ENCODE measurements around the gene GFRAL. TPM values are rescaled to one million over a fixed set of nuclear protein-coding genes. Genes with fewer than 3 reads are reported as not detected.

Gene GFRAL
- polyA plus RNA-seq, 4 donors, result not detected

DNA sequence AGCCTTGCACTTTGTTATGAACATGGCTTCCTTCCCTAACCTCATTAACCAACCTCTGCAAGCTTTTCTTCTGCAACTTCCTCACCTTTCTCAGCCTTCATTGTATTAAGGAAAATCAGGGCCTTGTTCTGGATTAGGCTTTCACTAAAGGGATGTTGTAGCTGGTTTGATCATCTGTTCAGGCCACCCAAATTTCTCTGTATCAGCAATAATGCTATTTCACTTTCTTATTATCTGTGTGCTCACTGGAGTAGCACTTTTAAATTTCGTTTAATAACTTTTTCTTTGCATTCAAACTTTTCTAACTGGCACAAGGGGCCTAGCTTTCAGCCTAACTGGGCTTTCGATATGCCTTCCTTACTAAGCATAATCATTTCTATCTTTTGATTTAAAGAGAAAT lies 96.7 kb downstream of the GFRAL start:
- no peak for DNase-seq (ENCODE audit: low read depth in 4 of 4, low spot score in 3 of 4)

DNA sequence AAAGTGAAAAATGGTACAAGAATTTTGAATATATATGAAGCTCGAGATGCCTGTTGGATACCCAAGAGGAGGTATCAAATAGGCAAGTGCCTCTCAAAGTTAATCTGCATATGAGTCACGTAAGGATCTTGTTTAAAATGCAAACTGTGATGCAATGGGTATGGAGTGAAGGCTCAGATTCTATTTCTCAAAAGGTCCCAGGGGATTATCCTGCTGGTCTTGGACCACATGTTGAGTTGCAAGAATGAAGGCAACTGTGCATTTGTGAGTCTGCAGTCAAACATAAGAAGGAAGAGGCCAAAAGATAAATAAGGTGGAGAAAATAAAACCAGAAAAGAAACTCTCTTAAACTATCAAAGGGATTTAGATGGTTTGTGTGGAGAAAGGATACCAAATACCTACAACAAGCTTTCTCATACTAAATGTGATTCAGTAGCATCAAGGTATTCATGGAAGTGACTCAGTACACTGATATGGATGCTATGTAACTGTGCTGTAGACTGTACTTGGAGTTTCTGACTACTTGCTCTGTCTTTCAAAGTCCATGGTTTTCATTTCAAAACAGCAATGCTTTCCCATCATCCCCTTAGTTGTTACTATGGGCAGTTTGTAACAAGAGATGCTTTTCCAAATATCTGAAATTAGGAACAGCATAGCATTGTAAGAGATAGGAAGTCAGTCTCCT lies 106.3 kb downstream of the GFRAL start:
- no peak for DNase-seq (ENCODE audit: low read depth in 4 of 4, low spot score in 3 of 4)

DNA sequence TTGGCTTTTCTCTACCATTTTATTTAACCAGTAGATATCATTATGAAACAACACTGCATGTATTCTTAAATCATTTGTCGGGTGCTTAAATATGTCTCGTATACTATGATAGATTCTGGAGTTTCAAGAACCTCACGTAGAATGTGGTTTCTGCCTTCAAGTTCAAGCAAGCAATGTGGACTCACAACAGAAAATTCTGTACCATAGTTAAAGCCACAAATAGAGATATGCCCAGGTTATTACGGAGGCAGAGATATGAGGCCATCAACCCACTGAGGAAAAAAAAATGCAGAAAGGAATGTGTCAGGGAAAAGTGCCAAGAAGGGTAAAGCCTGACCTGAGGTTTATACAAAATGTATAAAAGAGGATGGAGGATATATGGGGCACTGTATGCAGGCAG lies 109.9 kb downstream of the GFRAL start:
- no peak for DNase-seq (ENCODE audit: low read depth in 4 of 4, low spot score in 3 of 4)

DNA sequence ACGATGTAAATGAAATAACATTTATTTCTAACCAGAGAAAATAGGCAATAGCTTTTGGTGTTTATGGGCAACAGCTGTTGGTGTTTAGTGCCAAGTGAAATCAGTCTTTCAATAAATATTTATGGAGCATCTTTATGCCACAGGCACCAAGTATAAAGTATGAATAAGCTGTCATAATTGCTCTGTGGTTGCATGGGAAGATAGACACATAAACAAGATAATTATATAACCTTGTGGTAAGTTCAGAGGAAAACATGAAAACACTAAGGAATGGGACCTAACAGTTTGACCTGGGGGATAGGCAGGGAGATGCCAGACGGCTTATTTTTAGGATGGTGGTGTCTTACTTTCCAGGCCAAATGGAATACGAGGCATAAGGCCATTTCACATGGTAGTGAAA lies 110.9 kb downstream of the GFRAL start:
- DNase-seq (ENCODE audit: low read depth in 4 of 4, low spot score in 3 of 4), result no peak

DNA sequence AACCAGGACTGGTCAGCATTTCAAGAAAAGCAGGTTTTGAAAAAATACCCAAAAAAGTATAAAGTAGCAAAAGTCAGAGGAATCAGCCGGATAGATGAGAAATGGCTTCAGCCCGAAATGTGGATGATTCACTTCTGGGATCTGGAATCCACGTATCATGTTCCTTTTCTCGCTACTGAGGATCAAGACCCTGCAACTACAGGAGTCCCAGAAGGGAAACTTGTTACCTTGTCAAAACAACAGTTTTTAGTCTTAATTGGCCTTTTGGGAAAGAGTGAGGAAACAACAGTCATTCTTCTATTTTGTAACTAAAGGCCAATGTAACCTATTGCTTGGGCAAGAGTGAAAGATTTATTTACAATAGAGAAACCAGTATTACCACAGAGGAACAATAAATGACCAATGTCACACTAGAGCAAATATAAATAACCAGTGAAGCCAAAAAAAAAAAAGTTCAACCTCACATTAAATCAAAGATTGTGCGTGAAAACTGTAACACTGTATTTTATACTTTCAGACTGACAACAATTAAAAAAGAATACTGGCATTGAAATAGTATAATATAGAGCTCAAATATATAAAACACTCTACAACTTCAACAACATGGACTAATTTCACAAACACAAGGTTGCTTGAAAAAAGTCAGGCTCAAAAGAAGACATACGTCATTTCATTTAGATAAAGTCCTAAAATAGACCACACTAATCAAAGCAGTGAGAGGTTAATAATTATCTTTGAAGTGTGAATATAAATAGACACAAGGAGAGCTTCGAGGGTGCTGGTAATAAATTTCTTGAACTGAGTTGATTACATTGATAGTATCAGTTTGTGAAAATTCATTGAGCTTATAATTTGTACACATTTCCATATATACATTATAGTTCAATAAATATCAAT lies 116.2 kb downstream of the GFRAL start:
- no peak for DNase-seq (ENCODE audit: low read depth in 4 of 4, low spot score in 3 of 4)

DNA sequence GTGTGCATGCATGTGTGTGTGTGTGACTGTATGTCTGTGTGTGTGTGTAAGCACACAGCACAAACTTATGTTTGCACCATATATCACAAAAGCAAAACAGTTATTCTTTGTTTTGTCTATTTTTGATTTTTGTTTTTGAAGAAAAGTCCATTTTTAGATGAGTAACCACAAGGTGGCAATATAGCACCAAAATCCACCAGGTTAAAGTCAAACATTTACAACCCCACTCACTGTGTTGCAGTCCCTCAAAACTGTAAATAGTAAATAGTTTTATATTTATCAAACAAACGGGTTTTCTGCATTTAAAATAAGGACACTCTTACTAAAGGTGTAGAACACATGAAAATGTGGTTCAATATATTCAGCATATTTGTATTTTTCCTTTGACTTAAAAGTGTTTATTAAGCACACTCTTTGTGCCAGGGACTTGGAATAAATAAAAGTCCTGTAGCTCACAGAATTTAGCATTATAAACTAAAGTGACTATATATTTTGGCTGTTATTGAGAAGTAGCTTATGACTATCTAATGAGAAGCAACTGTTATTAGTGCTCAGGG lies 118.5 kb downstream of the GFRAL start:
- DNase-seq (ENCODE audit: low read depth in 4 of 4, low spot score in 3 of 4), result peak; percentile 27 to 34 (median 31)

DNA sequence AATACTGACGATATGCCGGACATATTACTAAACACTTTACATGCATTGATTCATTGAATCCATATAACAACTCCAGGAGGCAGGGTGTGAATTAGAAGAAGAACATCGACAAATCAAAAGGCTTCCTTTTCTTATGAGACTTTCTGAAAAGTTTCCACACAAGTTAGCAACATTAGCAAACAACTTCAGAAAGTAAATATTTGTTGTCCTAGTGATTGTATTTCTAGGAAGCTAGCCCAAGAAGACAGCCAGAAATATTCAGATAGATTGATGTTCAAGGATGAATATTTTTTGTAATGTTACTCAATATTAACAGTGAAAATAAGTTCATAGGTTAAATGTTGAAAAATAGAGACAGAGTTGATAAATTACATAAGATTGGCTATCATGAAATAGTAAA lies 120.6 kb downstream of the GFRAL start:
- no peak for DNase-seq (ENCODE audit: low read depth in 4 of 4, low spot score in 3 of 4)

DNA sequence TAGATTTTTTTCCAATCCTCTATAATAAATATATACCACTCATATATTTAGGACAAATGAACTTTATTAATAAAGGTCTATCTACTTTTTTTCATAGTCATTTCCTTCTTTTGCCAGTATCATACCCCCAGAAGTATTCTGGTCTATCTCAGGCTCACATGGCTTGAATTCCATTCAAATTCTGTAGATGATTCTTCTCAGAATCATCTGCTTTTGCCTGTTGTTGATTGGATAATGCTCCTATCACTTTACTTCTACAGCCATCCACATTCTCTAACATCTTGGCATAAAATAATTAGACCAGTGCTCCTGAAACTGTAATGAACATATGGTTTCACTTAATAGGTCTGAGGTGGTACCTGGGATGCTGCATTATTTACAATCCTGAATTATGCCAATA lies 121.2 kb downstream of the GFRAL start:
- no peak for DNase-seq (ENCODE audit: low read depth in 4 of 4, low spot score in 3 of 4)

DNA sequence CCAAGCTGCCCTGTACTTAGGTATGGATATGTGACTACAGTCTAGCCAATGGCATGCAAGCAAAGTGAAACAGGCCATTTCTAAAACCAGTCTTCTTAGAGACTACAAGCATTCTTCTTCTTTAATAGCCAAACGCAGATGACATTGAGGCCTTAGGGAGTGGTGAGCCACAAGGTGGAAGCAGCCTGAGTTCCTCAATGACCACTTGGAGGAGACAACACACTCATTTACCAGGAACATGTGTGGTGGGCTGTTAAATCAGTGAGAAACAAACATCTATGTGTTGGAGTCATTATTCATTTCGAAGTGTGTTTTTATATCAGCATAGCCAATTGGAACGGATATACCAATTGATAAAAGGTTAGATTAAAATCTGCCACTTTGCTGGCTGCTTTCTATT lies 122.0 kb downstream of the GFRAL start:
- DNase-seq (ENCODE audit: low read depth in 4 of 4, low spot score in 3 of 4), result no peak

DNA sequence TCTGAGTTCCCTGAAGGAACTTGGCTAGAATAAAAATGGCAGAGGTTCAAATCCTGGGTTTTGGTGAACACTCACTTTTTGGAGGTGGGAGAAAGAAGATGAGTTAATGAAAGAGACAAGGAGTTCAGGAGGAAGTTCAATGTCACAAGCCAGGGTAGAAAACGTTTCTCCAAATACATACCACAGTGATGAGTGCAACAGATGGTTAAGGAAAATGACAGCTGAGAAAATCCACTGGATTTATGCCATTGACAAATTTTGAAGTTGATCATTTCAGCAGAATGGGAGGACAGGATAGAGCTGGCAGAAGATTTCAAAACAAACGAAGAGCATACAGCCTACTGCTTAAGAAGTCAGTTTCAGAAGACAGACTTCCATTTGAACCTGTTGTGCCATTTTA lies 122.7 kb downstream of the GFRAL start:
- no peak for DNase-seq (ENCODE audit: low read depth in 4 of 4, low spot score in 3 of 4)

Other genes starting within 250 kb of the GFRAL start
- gene HCRTR2, start 153.0 kb upstream of the GFRAL start, polyA plus RNA-seq (ENCODE audit: insufficient read length in 4 of 4), result under 1 TPM; 0.18 to 0.47 (median 0.39) TPM

All from right renal pelvis (tissue), 4 donors.